ENCODE measurements around the gene UAP1L1.

DNA sequence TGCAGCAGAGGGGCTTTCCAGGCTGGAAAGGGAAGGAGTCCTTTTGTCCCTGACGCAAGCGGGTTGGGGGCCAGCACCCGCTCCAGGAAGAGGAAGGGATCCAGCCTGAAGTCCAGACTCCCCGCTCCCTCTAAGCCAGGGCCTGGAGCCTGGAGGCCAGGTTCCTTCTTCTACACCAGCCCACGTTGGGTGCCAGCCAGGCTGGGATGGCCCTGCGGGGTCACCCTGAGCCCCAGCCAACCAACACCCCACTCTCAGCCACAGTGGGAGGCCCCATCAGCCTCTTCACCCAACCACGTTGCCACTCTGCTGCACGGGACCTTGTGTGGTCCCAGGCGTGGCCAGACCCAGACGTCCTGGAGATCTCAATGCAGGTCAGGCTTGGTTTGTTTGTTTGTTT is 44.5 kb upstream of the UAP1L1 start:
- TF ChIP-seq, protein P1, sequence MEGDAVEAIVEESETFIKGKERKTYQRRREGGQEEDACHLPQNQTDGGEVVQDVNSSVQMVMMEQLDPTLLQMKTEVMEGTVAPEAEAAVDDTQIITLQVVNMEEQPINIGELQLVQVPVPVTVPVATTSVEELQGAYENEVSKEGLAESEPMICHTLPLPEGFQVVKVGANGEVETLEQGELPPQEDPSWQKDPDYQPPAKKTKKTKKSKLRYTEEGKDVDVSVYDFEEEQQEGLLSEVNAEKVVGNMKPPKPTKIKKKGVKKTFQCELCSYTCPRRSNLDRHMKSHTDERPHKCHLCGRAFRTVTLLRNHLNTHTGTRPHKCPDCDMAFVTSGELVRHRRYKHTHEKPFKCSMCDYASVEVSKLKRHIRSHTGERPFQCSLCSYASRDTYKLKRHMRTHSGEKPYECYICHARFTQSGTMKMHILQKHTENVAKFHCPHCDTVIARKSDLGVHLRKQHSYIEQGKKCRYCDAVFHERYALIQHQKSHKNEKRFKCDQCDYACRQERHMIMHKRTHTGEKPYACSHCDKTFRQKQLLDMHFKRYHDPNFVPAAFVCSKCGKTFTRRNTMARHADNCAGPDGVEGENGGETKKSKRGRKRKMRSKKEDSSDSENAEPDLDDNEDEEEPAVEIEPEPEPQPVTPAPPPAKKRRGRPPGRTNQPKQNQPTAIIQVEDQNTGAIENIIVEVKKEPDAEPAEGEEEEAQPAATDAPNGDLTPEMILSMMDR (IDR thresholded peaks at IDR 0.05; ENCODE audit: poor library complexity), result no peak
- TF ChIP-seq EZH2 (IDR thresholded peaks at IDR 0.05; ENCODE audit: borderline replicate concordance), result no peak
- TF ChIP-seq EZH2phosphoT487 (IDR thresholded peaks at IDR 0.05; ENCODE audit: low read depth, severe bottlenecking, unreplicated experiment), result no peak

Measured in hepatocyte (in vitro differentiated cells).